ENCODE data around the gene ENOSF1. TPM values are rescaled to one million over a fixed set of nuclear protein-coding genes. Genes with fewer than 3 reads are reported as not detected.

The ENOSF1 gene
- total RNA-seq, 1 donor: 47.0 TPM

- Histone ChIP-seq H3K36me3 (ENCODE audit: insufficient read depth, low read length) (no peaks in the 10 kb centered on the region), H4K20me1 (ENCODE audit: insufficient read depth, low read length) (no peaks in the 10 kb centered on the region), H3K4me2 (ENCODE audit: insufficient read depth, low read length) (no peak overlapping the region), H3K27ac (ENCODE audit: low read depth, low read length) (no peak overlapping the region), H3K9me3 (ENCODE audit: low read depth, low read length) (no peaks in the 10 kb centered on the region), H3K4me1 (ENCODE audit: insufficient read depth, low read length) (no peaks in the 10 kb centered on the region), H3K4me3 (ENCODE audit: insufficient read depth, low read length) (no peak overlapping the region), H2AFZ (ENCODE audit: low read length) (no peak overlapping the region), H3K27me3 (ENCODE audit: insufficient read depth, low read length) (no peaks in the 10 kb centered on the region), H3K79me2 (ENCODE audit: insufficient read depth, low read length) (no peaks in the 10 kb centered on the region)
- DNase-seq (ENCODE audit: insufficient read length, low spot score, missing footprints): no peak
- no peak for TF ChIP-seq CTCF (IDR thresholded peaks at IDR 0.05; ENCODE audit: extremely low read depth, low read depth, low read length)
Observed at GRCh38 chr18:634551-635045, 77.8 kb downstream of the ENOSF1 start.

GRCh38 chr18:631560-631959, 80.9 kb downstream of the ENOSF1 start:
- H3K9me3 ChIP-seq (ENCODE audit: low read depth, low read length): no peaks in the 10 kb centered on the region
- DNase-seq (ENCODE audit: insufficient read length, low spot score, missing footprints): no peak
- H2AFZ ChIP-seq (ENCODE audit: low read length): no peak overlapping the region
- TF ChIP-seq CTCF (IDR thresholded peaks at IDR 0.05; ENCODE audit: extremely low read depth, low read depth, low read length): no peak
- no peaks in the 10 kb centered on the region for H4K20me1 ChIP-seq (ENCODE audit: insufficient read depth, low read length)
- no peaks in the 10 kb centered on the region for H3K27me3 ChIP-seq (ENCODE audit: insufficient read depth, low read length)
- no peaks in the 10 kb centered on the region for H3K4me1 ChIP-seq (ENCODE audit: insufficient read depth, low read length)
- H3K27ac ChIP-seq (ENCODE audit: low read depth, low read length): no peak overlapping the region
- no peaks in the 10 kb centered on the region for H3K79me2 ChIP-seq (ENCODE audit: insufficient read depth, low read length)
- no peak overlapping the region for H3K4me3 ChIP-seq (ENCODE audit: insufficient read depth, low read length)
- H3K4me2 ChIP-seq (ENCODE audit: insufficient read depth, low read length): no peak overlapping the region
- H3K36me3 ChIP-seq (ENCODE audit: insufficient read depth, low read length): no peaks in the 10 kb centered on the region

GRCh38 chr18:629269-630150, 82.9 kb downstream of the ENOSF1 start:
- H3K27ac ChIP-seq (ENCODE audit: low read depth, low read length): no peak overlapping the region
- H3K79me2 ChIP-seq (ENCODE audit: insufficient read depth, low read length): no peaks in the 10 kb centered on the region
- DNase-seq (ENCODE audit: insufficient read length, low spot score, missing footprints): peak; percentile 22
- peak; percentile 29 for TF ChIP-seq CTCF (IDR thresholded peaks at IDR 0.05; ENCODE audit: extremely low read depth, low read depth, low read length)
- H3K4me1 ChIP-seq (ENCODE audit: insufficient read depth, low read length): no peaks in the 10 kb centered on the region
- H2AFZ ChIP-seq (ENCODE audit: low read length): no peak overlapping the region
- no peaks in the 10 kb centered on the region for H4K20me1 ChIP-seq (ENCODE audit: insufficient read depth, low read length)
- no peaks in the 10 kb centered on the region for H3K9me3 ChIP-seq (ENCODE audit: low read depth, low read length)
- no peaks in the 10 kb centered on the region for H3K27me3 ChIP-seq (ENCODE audit: insufficient read depth, low read length)
- no peak overlapping the region for H3K4me2 ChIP-seq (ENCODE audit: insufficient read depth, low read length)
- no peak overlapping the region for H3K4me3 ChIP-seq (ENCODE audit: insufficient read depth, low read length)
- no peaks in the 10 kb centered on the region for H3K36me3 ChIP-seq (ENCODE audit: insufficient read depth, low read length)

- Histone ChIP-seq H3K9me3 (ENCODE audit: low read depth, low read length) (no peaks in the 10 kb centered on the region), H3K4me3 (ENCODE audit: insufficient read depth, low read length) (no peak overlapping the region), H3K4me1 (ENCODE audit: insufficient read depth, low read length) (no peaks in the 10 kb centered on the region), H3K79me2 (ENCODE audit: insufficient read depth, low read length) (no peaks in the 10 kb centered on the region), H3K27me3 (ENCODE audit: insufficient read depth, low read length) (no peaks in the 10 kb centered on the region), H3K4me2 (ENCODE audit: insufficient read depth, low read length) (no peak overlapping the region), H4K20me1 (ENCODE audit: insufficient read depth, low read length) (no peaks in the 10 kb centered on the region), H3K36me3 (ENCODE audit: insufficient read depth, low read length) (no peaks in the 10 kb centered on the region), H3K27ac (ENCODE audit: low read depth, low read length) (no peak overlapping the region), H2AFZ (ENCODE audit: low read length) (no peak overlapping the region)
- no peak for TF ChIP-seq CTCF (IDR thresholded peaks at IDR 0.05; ENCODE audit: extremely low read depth, low read depth, low read length)
- DNase-seq (ENCODE audit: insufficient read length, low spot score, missing footprints): no peak
Observed at GRCh38 chr18:627231-627630, 85.2 kb downstream of the ENOSF1 start.

Measured in osteoblast (primary cell).